Activated naive CD8-positive, alpha-beta T cell treated with anti-CD3 and anti-CD28 coated beads for 36 hours (primary cell): ENCODE measurements around the gene AFF2. TPM values are rescaled to one million over a fixed set of nuclear protein-coding genes. Genes with fewer than 3 reads are reported as not detected.

ENCODE experiments used
- DNase-seq: peaks from one replicate; pipeline ENCODE4 v3.0.0; 2021
- H3K27ac Mint-ChIP-seq: one replicate; pipeline ENCODE4 v1.8.0; 2022; ENCODE audit warnings: mild to moderate bottlenecking, moderate library complexity, mixed read lengths
- H3K27me3 Mint-ChIP-seq: one replicate; pipeline ENCODE4 v1.8.0; 2022; ENCODE audit warnings: mild to moderate bottlenecking, mixed read lengths
- H3K36me3 Mint-ChIP-seq: one replicate; pipeline ENCODE4 v1.8.0; 2021; ENCODE audit warnings: mild to moderate bottlenecking, mixed read lengths
- H3K4me1 Mint-ChIP-seq: one replicate; pipeline ENCODE4 v1.8.0; 2021; ENCODE audit warnings: mixed read lengths
- H3K4me3 Mint-ChIP-seq: one replicate; pipeline ENCODE4 v1.8.0; 2022; ENCODE audit warnings: mild to moderate bottlenecking, moderate library complexity, mixed read lengths
- H3K9me3 Mint-ChIP-seq: one replicate; pipeline ENCODE4 v1.8.0; 2022; ENCODE audit warnings: mixed read lengths
- total RNA-seq, 2 experiments: library from RNA; stranded (reverse); gene quantifications; one replicate each; pipeline ENCODE4 v1.2.3, GENCODE V29; 2021

AFF2 gene
- total RNA-seq, 2 experiments from 2014 or later: 1.4 to 1.7 TPM

- Mint-ChIP-seq H3K36me3 (no peaks in the 10 kb centered on the region), H3K27me3 (no peaks in the 10 kb centered on the region), H3K27ac (no peak overlapping the region), H3K9me3 (no peaks in the 10 kb centered on the region), H3K4me1 (no peaks in the 10 kb centered on the region), H3K4me3 (no peak overlapping the region)
- no peak for DNase-seq
These were observed 504.5 kb downstream of the AFF2 start for GRCh38 chrX:149004936-149005335.

GRCh38 chrX:149006235-149006634 lies 505.8 kb downstream of the AFF2 start:
- no peak overlapping the region for H3K4me3 Mint-ChIP-seq
- H3K27ac Mint-ChIP-seq: no peak overlapping the region
- DNase-seq: no peak
- H3K9me3 Mint-ChIP-seq: no peaks in the 10 kb centered on the region
- H3K36me3 Mint-ChIP-seq: no peaks in the 10 kb centered on the region
- H3K4me1 Mint-ChIP-seq: no peaks in the 10 kb centered on the region
- no peaks in the 10 kb centered on the region for H3K27me3 Mint-ChIP-seq

GRCh38 chrX:149007423-149007822 lies 507.0 kb downstream of the AFF2 start:
- H3K36me3 Mint-ChIP-seq: no peaks in the 10 kb centered on the region
- H3K4me3 Mint-ChIP-seq: no peak overlapping the region
- no peaks in the 10 kb centered on the region for H3K9me3 Mint-ChIP-seq
- H3K4me1 Mint-ChIP-seq: no peaks in the 10 kb centered on the region
- H3K27me3 Mint-ChIP-seq: no peaks in the 10 kb centered on the region
- no peak overlapping the region for H3K27ac Mint-ChIP-seq
- no peak for DNase-seq

- no peaks in the 10 kb centered on the region for H3K9me3 Mint-ChIP-seq
- no peaks in the 10 kb centered on the region for H3K4me1 Mint-ChIP-seq
- H3K36me3 Mint-ChIP-seq: no peaks in the 10 kb centered on the region
- no peak for DNase-seq
- no peak overlapping the region for H3K27ac Mint-ChIP-seq
- no peak overlapping the region for H3K4me3 Mint-ChIP-seq
- H3K27me3 Mint-ChIP-seq: no peaks in the 10 kb centered on the region
These were observed 509.8 kb downstream of the AFF2 start for GRCh38 chrX:149010013-149010852.

- no peaks in the 10 kb centered on the region for H3K36me3 Mint-ChIP-seq
- no peaks in the 10 kb centered on the region for H3K4me1 Mint-ChIP-seq
- no peak overlapping the region for H3K4me3 Mint-ChIP-seq
- H3K27ac Mint-ChIP-seq: no peak overlapping the region
- no peak for DNase-seq
- no peaks in the 10 kb centered on the region for H3K9me3 Mint-ChIP-seq
- H3K27me3 Mint-ChIP-seq: no peaks in the 10 kb centered on the region
These were observed 510.4 kb downstream of the AFF2 start for GRCh38 chrX:149010853-149011224.

GRCh38 chrX:149013081-149013480 lies 512.7 kb downstream of the AFF2 start:
- Mint-ChIP-seq H3K27me3 (no peaks in the 10 kb centered on the region), H3K4me1 (no peaks in the 10 kb centered on the region)

GRCh38 chrX:149021159-149021558 lies 520.7 kb downstream of the AFF2 start:
- H3K4me3 Mint-ChIP-seq: no peak overlapping the region
- no peaks in the 10 kb centered on the region for H3K4me1 Mint-ChIP-seq
- no peak for DNase-seq
- no peaks in the 10 kb centered on the region for H3K36me3 Mint-ChIP-seq
- no peaks in the 10 kb centered on the region for H3K27me3 Mint-ChIP-seq
- no peak overlapping the region for H3K27ac Mint-ChIP-seq
- peaks cover 3% of the 10 kb centered on the region for H3K9me3 Mint-ChIP-seq

More at GRCh38 chrX:149013081-149013480, 512.7 kb downstream of the AFF2 start:
- DNase-seq: no peak
- Mint-ChIP-seq H3K4me3 (no peak overlapping the region), H3K36me3 (no peaks in the 10 kb centered on the region), H3K27ac (no peak overlapping the region), H3K9me3 (no peaks in the 10 kb centered on the region)

GRCh38 chrX:149022485-149022884 lies 522.1 kb downstream of the AFF2 start:
- H3K27ac Mint-ChIP-seq: no peak overlapping the region
- no peaks in the 10 kb centered on the region for H3K36me3 Mint-ChIP-seq
- H3K4me3 Mint-ChIP-seq: no peak overlapping the region
- DNase-seq: no peak
- H3K27me3 Mint-ChIP-seq: no peaks in the 10 kb centered on the region
- H3K4me1 Mint-ChIP-seq: no peaks in the 10 kb centered on the region
- H3K9me3 Mint-ChIP-seq: peaks cover 3% of the 10 kb centered on the region

- H3K27ac Mint-ChIP-seq: no peak overlapping the region
- no peaks in the 10 kb centered on the region for H3K4me1 Mint-ChIP-seq
- H3K27me3 Mint-ChIP-seq: no peaks in the 10 kb centered on the region
- H3K4me3 Mint-ChIP-seq: no peak overlapping the region
- DNase-seq: no peak
- no peaks in the 10 kb centered on the region for H3K36me3 Mint-ChIP-seq
- no peaks in the 10 kb centered on the region for H3K9me3 Mint-ChIP-seq
These were observed 532.0 kb downstream of the AFF2 start for GRCh38 chrX:149032449-149032848.

GRCh38 chrX:149036086-149036485 lies 535.7 kb downstream of the AFF2 start:
- no peaks in the 10 kb centered on the region for H3K9me3 Mint-ChIP-seq
- H3K27me3 Mint-ChIP-seq: no peaks in the 10 kb centered on the region
- H3K4me1 Mint-ChIP-seq: no peaks in the 10 kb centered on the region
- no peak overlapping the region for H3K4me3 Mint-ChIP-seq
- no peaks in the 10 kb centered on the region for H3K36me3 Mint-ChIP-seq
- H3K27ac Mint-ChIP-seq: no peak overlapping the region
- DNase-seq: no peak

- Mint-ChIP-seq H3K36me3 (no peaks in the 10 kb centered on the region), H3K4me3 (no peak overlapping the region), H3K9me3 (no peaks in the 10 kb centered on the region), H3K27me3 (no peaks in the 10 kb centered on the region), H3K4me1 (no peaks in the 10 kb centered on the region), H3K27ac (no peak overlapping the region)
- DNase-seq: no peak
These were observed 537.0 kb downstream of the AFF2 start for GRCh38 chrX:149037281-149037870.

GRCh38 chrX:149039057-149039456 lies 538.6 kb downstream of the AFF2 start:
- Mint-ChIP-seq H3K9me3 (no peaks in the 10 kb centered on the region), H3K4me1 (no peaks in the 10 kb centered on the region), H3K27ac (no peak overlapping the region), H3K36me3 (no peaks in the 10 kb centered on the region), H3K27me3 (no peaks in the 10 kb centered on the region), H3K4me3 (no peak overlapping the region)
- no peak for DNase-seq

- DNase-seq: no peak
- H3K27ac Mint-ChIP-seq: no peak overlapping the region
These were observed 540.6 kb downstream of the AFF2 start for GRCh38 chrX:149040873-149041535.

GRCh38 chrX:149043401-149043800 lies 543.0 kb downstream of the AFF2 start:
- no peak overlapping the region for H3K4me3 Mint-ChIP-seq
- H3K36me3 Mint-ChIP-seq: no peaks in the 10 kb centered on the region
- DNase-seq: no peak
- no peaks in the 10 kb centered on the region for H3K27me3 Mint-ChIP-seq
- H3K4me1 Mint-ChIP-seq: no peaks in the 10 kb centered on the region
- no peak overlapping the region for H3K27ac Mint-ChIP-seq
- no peaks in the 10 kb centered on the region for H3K9me3 Mint-ChIP-seq

More at GRCh38 chrX:149040873-149041535, 540.6 kb downstream of the AFF2 start:
- Mint-ChIP-seq H3K4me1 (no peaks in the 10 kb centered on the region), H3K4me3 (no peak overlapping the region), H3K27me3 (no peaks in the 10 kb centered on the region), H3K36me3 (no peaks in the 10 kb centered on the region), H3K9me3 (no peaks in the 10 kb centered on the region)

GRCh38 chrX:149044471-149044870 lies 544.1 kb downstream of the AFF2 start:
- H3K36me3 Mint-ChIP-seq: no peaks in the 10 kb centered on the region
- DNase-seq: no peak
- no peaks in the 10 kb centered on the region for H3K9me3 Mint-ChIP-seq
- no peak overlapping the region for H3K4me3 Mint-ChIP-seq
- no peaks in the 10 kb centered on the region for H3K4me1 Mint-ChIP-seq
- H3K27me3 Mint-ChIP-seq: no peaks in the 10 kb centered on the region
- no peak overlapping the region for H3K27ac Mint-ChIP-seq
